ENCODE data around the gene TSKS. TPM values are rescaled to one million over a fixed set of nuclear protein-coding genes. Genes with fewer than 3 reads are reported as not detected.

Gene TSKS
- total RNA-seq, 1 experiment from 2014 or later, result 5.7 TPM

DNA sequence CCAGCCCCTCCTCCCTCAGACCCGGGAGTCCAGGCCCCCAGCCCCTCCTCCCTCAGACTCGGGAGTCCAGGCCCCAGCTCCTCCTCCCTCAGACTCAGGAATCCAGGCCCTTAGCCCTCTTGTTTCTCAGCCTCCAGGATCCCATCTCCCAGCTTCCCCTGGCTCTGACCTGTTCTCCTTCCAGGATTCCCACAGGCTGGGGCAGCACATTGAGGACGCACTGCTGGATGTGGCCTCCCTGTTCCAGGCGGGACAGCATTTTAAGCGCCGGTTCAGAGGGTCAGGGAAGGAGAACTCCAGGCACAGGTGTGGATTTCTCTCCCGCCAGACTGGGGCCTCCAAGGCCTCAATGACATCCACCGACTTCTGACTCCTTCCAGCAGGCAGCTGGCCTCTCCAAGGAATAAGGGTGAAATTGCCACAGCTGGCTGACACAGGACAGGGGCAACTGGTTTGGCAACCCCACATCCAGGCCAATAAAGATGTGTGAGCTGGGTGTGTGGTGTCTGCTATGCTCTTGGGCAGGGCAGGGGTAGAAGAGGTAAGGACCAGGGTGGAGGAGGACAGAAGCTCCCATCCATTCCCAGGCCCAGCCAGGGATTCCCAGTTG is 49.8 kb downstream of the TSKS start:
- DNase-seq, result no peak
- H3K4me2 ChIP-seq (ENCODE audit: low read depth, low read length, poor library complexity, severe bottlenecking), result no peak overlapping the region

DNA sequence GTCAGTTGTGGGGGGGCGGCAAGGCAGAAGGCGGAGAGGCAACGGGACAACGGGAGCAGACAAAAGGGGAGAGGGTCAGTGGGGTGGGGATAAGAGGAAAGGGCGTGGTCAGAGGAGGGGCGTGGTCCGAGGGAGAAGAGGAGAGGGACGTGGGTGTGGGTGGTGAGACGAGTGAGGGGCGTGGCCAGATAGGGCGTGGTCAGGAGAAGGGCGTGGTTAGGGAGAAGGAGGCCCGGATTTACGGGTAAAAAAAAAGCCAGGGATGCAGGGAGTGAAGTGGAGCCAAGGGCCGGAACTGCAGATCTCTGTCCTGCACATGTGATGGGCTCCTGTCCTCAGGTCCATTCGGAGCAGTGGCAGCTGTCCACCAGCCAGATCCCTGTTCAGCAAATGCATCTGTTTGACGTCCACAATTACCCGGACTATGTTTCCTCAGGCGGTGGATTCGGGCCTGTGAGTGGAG is 50.7 kb downstream of the TSKS start:
- H3K27me3 ChIP-seq (ENCODE audit: low read length), result no peaks in the 10 kb centered on the region
- H3K79me2 ChIP-seq (ENCODE audit: low read length), result no peaks in the 10 kb centered on the region
- no peaks in the 10 kb centered on the region for H4K20me1 ChIP-seq (ENCODE audit: insufficient read depth, low read depth, low read length)
- no peaks in the 10 kb centered on the region for H3K4me1 ChIP-seq (ENCODE audit: low read length)
- no peaks in the 10 kb centered on the region for H3K9me3 ChIP-seq (ENCODE audit: low read length)
- H3K4me3 ChIP-seq (ENCODE audit: low read length), result no peak overlapping the region
- no peak overlapping the region for H2AFZ ChIP-seq (ENCODE audit: low read length)
- H3K27ac ChIP-seq (ENCODE audit: low read length), result no peak overlapping the region
- H3K9ac ChIP-seq (ENCODE audit: low read length), result no peak overlapping the region
- peak; percentile 90 for DNase-seq
- no peaks in the 10 kb centered on the region for H3K36me3 ChIP-seq (ENCODE audit: insufficient read depth, low read length)
- H3K4me2 ChIP-seq (ENCODE audit: low read depth, low read length, poor library complexity, severe bottlenecking), result no peak overlapping the region
- H3K9me2 ChIP-seq (replicated peaks; ENCODE audit: insufficient read depth, low read length), result no peaks in the 10 kb centered on the region

More for the DNA sequence above, 49.8 kb downstream of the TSKS start:
- H3K4me1 ChIP-seq (ENCODE audit: low read length), result peaks cover 6% of the 10 kb centered on the region; the same call in 1 of the 2 replicates
- no peak overlapping the region for H3K27ac ChIP-seq (ENCODE audit: low read length)
- no peaks in the 10 kb centered on the region for H3K9me3 ChIP-seq (ENCODE audit: low read length)
- no peak overlapping the region for H3K4me3 ChIP-seq (ENCODE audit: low read length)
- no peaks in the 10 kb centered on the region for H3K36me3 ChIP-seq (ENCODE audit: insufficient read depth, low read length)
- no peak overlapping the region for H3K9ac ChIP-seq (ENCODE audit: low read length)
- H3K79me2 ChIP-seq (ENCODE audit: low read length), result no peaks in the 10 kb centered on the region
- H4K20me1 ChIP-seq (ENCODE audit: insufficient read depth, low read depth, low read length), result no peaks in the 10 kb centered on the region
- H3K27me3 ChIP-seq (ENCODE audit: low read length), result no peaks in the 10 kb centered on the region
- H2AFZ ChIP-seq (ENCODE audit: low read length), result no peak overlapping the region
- no peaks in the 10 kb centered on the region for H3K9me2 ChIP-seq (replicated peaks; ENCODE audit: insufficient read depth, low read length)

DNA sequence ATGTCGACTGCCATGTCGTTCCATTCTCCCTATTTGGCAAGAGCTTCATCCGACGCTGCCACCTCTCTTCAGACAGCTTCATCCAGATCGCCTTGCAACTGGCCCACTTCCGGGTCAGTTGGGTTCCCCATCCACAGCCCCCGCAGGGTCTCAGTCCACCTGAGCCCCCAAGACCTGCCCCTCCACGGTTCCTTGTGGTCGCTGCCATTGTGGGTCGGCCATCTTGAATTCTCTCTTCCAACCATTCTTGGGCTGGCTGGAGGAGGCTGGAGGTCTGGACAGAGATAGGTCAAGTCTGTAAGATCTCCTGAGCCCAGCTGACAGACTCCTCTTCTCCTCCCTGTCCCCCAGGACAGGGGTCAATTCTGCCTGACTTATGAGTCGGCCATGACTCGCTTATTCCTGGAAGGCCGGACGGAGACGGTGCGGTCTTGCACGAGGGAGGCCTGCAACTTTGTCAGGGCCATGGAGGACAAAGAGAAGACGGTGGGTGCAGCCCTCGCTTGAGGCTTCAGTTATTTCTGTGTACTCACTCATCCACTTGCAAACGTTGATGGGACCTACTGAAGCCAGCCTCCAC is 52.6 kb downstream of the TSKS start:
- no peaks in the 10 kb centered on the region for H4K20me1 ChIP-seq (ENCODE audit: insufficient read depth, low read depth, low read length)
- no peaks in the 10 kb centered on the region for H3K9me2 ChIP-seq (replicated peaks; ENCODE audit: insufficient read depth, low read length)
- H3K9ac ChIP-seq (ENCODE audit: low read length), result no peak overlapping the region
- H3K4me2 ChIP-seq (ENCODE audit: low read depth, low read length, poor library complexity, severe bottlenecking), result no peak overlapping the region
- no peak for DNase-seq
- no peaks in the 10 kb centered on the region for H3K9me3 ChIP-seq (ENCODE audit: low read length)
- H3K27ac ChIP-seq (ENCODE audit: low read length), result no peak overlapping the region
- no peaks in the 10 kb centered on the region for H3K79me2 ChIP-seq (ENCODE audit: low read length)
- H3K36me3 ChIP-seq (ENCODE audit: insufficient read depth, low read length), result no peaks in the 10 kb centered on the region
- no peak overlapping the region for H3K4me3 ChIP-seq (ENCODE audit: low read length)
- no peaks in the 10 kb centered on the region for H3K27me3 ChIP-seq (ENCODE audit: low read length)
- no peak overlapping the region for H2AFZ ChIP-seq (ENCODE audit: low read length)
- no peaks in the 10 kb centered on the region for H3K4me1 ChIP-seq (ENCODE audit: low read length)

DNA sequence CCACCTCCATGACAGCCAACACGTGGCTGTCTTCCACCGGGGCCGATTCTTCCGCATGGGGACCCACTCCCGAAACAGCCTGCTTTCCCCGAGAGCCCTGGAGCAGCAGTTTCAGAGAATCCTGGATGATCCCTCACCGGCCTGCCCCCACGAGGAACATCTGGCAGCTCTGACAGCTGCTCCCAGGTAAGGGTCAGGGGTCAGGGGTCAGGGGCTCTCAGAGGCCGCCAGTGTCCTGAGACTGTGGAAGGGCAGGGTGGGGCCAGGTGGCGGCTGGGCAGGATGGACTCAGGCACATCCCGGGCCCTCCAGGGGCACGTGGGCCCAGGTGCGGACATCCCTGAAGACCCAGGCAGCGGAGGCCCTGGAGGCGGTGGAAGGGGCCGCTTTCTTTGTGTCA is 57.2 kb downstream of the TSKS start:
- Histone ChIP-seq H3K9me2 (replicated peaks; ENCODE audit: insufficient read depth, low read length) (no peaks in the 10 kb centered on the region), H3K36me3 (ENCODE audit: insufficient read depth, low read length) (no peaks in the 10 kb centered on the region), H3K27ac (ENCODE audit: low read length) (no peak overlapping the region), H3K9me3 (ENCODE audit: low read length) (no peaks in the 10 kb centered on the region), H3K4me2 (ENCODE audit: low read depth, low read length, poor library complexity, severe bottlenecking) (no peak overlapping the region), H3K9ac (ENCODE audit: low read length) (no peak overlapping the region), H3K79me2 (ENCODE audit: low read length) (no peaks in the 10 kb centered on the region), H4K20me1 (ENCODE audit: insufficient read depth, low read depth, low read length) (no peaks in the 10 kb centered on the region), H3K4me3 (ENCODE audit: low read length) (no peak overlapping the region), H2AFZ (ENCODE audit: low read length) (no peak overlapping the region), H3K27me3 (ENCODE audit: low read length) (no peaks in the 10 kb centered on the region), H3K4me1 (ENCODE audit: low read length) (no peaks in the 10 kb centered on the region)
- DNase-seq, result no peak

DNA sequence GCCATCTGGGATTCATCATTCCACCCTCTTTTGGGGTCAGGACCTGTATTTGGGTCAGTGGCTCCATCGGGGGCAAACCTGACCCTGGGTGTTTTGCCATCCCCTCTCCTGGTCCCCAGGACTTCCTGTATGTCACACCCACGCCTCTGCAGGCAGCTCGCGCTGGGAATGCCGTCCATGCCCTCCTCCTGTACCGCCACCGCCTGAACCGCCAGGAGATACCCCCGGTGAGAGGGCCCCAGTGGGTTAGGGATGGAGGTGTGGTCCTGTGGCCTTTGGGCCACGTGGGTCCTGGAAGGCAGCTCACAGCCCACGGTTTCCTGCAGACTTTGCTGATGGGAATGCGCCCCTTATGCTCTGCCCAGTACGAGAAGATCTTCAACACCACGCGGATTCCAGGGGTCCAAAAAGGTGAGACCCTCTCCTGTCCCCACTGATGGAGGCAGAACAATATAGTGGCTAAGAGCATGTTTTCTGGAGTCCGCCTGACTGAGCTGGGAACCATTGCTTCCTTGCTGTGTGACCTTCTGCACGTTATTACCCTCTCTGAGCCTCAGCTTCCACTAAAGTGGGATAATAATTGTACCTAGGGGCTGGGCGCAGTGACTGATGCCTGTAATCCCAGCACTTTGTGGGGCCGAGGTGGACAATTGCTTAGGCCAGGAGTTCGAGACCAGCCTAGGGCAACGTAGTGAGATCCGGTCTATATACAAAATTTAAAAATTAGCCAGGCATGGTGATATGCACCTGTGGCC is 58.0 kb downstream of the TSKS start:
- Histone ChIP-seq H4K20me1 (ENCODE audit: insufficient read depth, low read depth, low read length) (no peaks in the 10 kb centered on the region), H3K4me2 (ENCODE audit: low read depth, low read length, poor library complexity, severe bottlenecking) (no peak overlapping the region), H3K4me1 (ENCODE audit: low read length) (no peaks in the 10 kb centered on the region), H3K9me3 (ENCODE audit: low read length) (no peaks in the 10 kb centered on the region), H3K27me3 (ENCODE audit: low read length) (no peaks in the 10 kb centered on the region), H3K4me3 (ENCODE audit: low read length) (no peak overlapping the region), H3K36me3 (ENCODE audit: insufficient read depth, low read length) (no peaks in the 10 kb centered on the region), H3K9me2 (replicated peaks; ENCODE audit: insufficient read depth, low read length) (no peaks in the 10 kb centered on the region), H3K9ac (ENCODE audit: low read length) (no peak overlapping the region), H3K27ac (ENCODE audit: low read length) (no peak overlapping the region), H3K79me2 (ENCODE audit: low read length) (no peaks in the 10 kb centered on the region), H2AFZ (ENCODE audit: low read length) (no peak overlapping the region)
- no peak for DNase-seq

DNA sequence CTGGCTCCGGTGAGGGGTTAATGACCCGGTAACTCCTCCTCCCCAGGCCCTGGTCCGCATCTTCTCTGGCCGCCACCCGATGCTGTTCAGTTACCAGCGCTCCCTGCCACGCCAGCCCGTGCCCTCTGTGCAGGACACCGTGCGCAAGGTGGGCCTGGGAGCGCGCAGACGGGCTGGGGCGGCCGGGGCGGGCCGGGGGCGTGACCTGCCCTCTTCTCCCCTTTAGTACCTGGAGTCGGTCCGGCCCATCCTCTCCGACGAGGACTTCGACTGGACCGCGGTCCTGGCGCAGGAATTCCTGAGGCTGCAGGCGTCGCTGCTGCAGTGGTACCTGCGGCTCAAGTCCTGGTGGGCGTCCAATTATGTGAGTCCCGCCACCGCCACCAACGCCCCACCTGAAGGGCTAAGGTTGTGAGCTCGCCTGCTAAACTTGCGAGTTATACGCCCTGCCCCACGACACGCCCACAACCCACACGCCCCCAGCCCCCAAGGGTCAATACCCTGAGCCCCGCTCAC is 61.8 kb downstream of the TSKS start:
- Histone ChIP-seq H3K27ac (ENCODE audit: low read length) (no peak overlapping the region), H3K4me3 (ENCODE audit: low read length) (no peak overlapping the region), H3K9ac (ENCODE audit: low read length) (no peak overlapping the region), H3K4me2 (ENCODE audit: low read depth, low read length, poor library complexity, severe bottlenecking) (no peak overlapping the region), H2AFZ (ENCODE audit: low read length) (no peak overlapping the region), H4K20me1 (ENCODE audit: insufficient read depth, low read depth, low read length) (no peaks in the 10 kb centered on the region), H3K4me1 (ENCODE audit: low read length) (no peaks in the 10 kb centered on the region), H3K27me3 (ENCODE audit: low read length) (no peaks in the 10 kb centered on the region), H3K79me2 (ENCODE audit: low read length) (no peaks in the 10 kb centered on the region), H3K9me3 (ENCODE audit: low read length) (no peaks in the 10 kb centered on the region), H3K36me3 (ENCODE audit: insufficient read depth, low read length) (no peaks in the 10 kb centered on the region), H3K9me2 (replicated peaks; ENCODE audit: insufficient read depth, low read length) (no peaks in the 10 kb centered on the region)
- peak; percentile 53 for DNase-seq

DNA sequence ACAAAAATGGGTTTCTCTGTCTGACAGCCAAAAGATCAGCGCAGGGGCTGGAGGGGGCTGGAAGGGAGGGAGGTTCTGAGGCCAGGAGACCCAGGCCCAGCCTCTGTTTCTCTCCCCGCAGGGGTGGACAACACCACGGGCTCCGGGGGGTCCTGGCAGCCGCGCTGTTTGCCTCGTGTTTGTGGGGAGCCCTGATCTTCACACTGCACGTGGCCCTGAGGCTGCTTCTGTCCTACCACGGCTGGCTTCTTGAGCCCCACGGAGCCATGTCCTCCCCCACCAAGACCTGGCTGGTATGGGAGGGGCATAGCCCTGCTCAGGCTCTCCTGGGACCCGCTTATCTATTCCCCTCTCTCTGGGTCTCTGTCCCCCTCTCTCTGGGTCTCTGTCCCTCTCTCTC is 62.5 kb downstream of the TSKS start:
- Histone ChIP-seq H3K9ac (ENCODE audit: low read length) (no peak overlapping the region), H3K9me3 (ENCODE audit: low read length) (no peaks in the 10 kb centered on the region), H3K4me2 (ENCODE audit: low read depth, low read length, poor library complexity, severe bottlenecking) (no peak overlapping the region), H3K79me2 (ENCODE audit: low read length) (no peaks in the 10 kb centered on the region), H3K36me3 (ENCODE audit: insufficient read depth, low read length) (no peaks in the 10 kb centered on the region), H3K27ac (ENCODE audit: low read length) (no peak overlapping the region), H3K9me2 (replicated peaks; ENCODE audit: insufficient read depth, low read length) (no peaks in the 10 kb centered on the region), H4K20me1 (ENCODE audit: insufficient read depth, low read depth, low read length) (no peaks in the 10 kb centered on the region), H3K4me1 (ENCODE audit: low read length) (no peaks in the 10 kb centered on the region), H2AFZ (ENCODE audit: low read length) (no peak overlapping the region), H3K4me3 (ENCODE audit: low read length) (no peak overlapping the region), H3K27me3 (ENCODE audit: low read length) (no peaks in the 10 kb centered on the region)
- no peak for DNase-seq

DNA sequence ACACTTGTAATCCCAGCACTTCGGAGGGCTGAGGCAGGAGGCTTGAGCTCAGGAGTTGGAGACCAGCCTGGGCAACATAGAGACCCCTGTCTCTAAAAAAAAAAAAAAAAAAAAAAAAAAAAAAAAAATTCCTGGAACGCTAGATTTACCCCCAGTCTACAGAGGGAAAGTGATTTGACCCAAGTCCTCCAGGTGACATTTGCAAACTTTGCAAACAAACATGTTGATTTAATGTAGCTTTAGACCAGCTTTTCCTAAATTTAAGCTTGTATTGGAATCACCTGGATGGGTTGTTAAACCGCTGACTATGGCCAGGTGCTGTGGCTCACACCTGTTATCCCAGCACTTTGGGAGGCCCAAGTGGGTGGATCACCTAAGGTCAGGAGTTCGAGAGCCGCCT is 63.7 kb downstream of the TSKS start:
- Histone ChIP-seq H3K27ac (ENCODE audit: low read length) (no peak overlapping the region), H3K36me3 (ENCODE audit: insufficient read depth, low read length) (no peaks in the 10 kb centered on the region), H3K79me2 (ENCODE audit: low read length) (no peaks in the 10 kb centered on the region), H3K9me2 (replicated peaks; ENCODE audit: insufficient read depth, low read length) (no peaks in the 10 kb centered on the region), H4K20me1 (ENCODE audit: insufficient read depth, low read depth, low read length) (no peaks in the 10 kb centered on the region), H3K4me2 (ENCODE audit: low read depth, low read length, poor library complexity, severe bottlenecking) (no peak overlapping the region), H3K27me3 (ENCODE audit: low read length) (no peaks in the 10 kb centered on the region), H3K9me3 (ENCODE audit: low read length) (no peaks in the 10 kb centered on the region), H3K9ac (ENCODE audit: low read length) (no peak overlapping the region), H3K4me3 (ENCODE audit: low read length) (no peak overlapping the region), H3K4me1 (ENCODE audit: low read length) (no peaks in the 10 kb centered on the region), H2AFZ (ENCODE audit: low read length) (no peak overlapping the region)
- DNase-seq, result no peak

Data from Karpas-422 (cell line).